Stomach smooth muscle (tissue), 2 donors: ENCODE data around the gene LZTS3.

Experiments
- H3K27ac ChIP-seq: one replicate; pipeline ENCODE4 v1.7.0; 2013; ENCODE audit warnings: mild to moderate bottlenecking, low read length, inconsistent platforms
- H3K27me3 ChIP-seq, 2 donors: one replicate each; pipeline ENCODE4 v1.7.0; 2013; ENCODE audit warnings: low read length in 2 of 2; ENCODE audit not compliant: insufficient read depth in 2 of 2, control insufficient read depth in 1 of 2
- H3K36me3 ChIP-seq, 2 donors: one replicate each; pipeline ENCODE4 v1.7.0; 2013; ENCODE audit warnings: low read length in 2 of 2; ENCODE audit not compliant: control insufficient read depth in 2 of 2, insufficient read depth in 2 of 2
- H3K4me1 ChIP-seq: one replicate; pipeline ENCODE4 v1.7.0; 2013; ENCODE audit warnings: low read length; ENCODE audit not compliant: control insufficient read depth, insufficient read depth
- H3K4me3 ChIP-seq, 2 donors: one replicate each; pipeline ENCODE4 v1.7.0; 2013; ENCODE audit warnings: low read length in 2 of 2
- H3K9ac ChIP-seq, 2 donors: one replicate each; pipeline ENCODE4 v1.7.0; 2013; ENCODE audit warnings: low read length in 2 of 2, mild to moderate bottlenecking in 1 of 2
- H3K9me3 ChIP-seq, 2 donors: one replicate each; pipeline ENCODE4 v1.7.0; 2013; ENCODE audit warnings: low read length in 2 of 2; ENCODE audit not compliant: control insufficient read depth in 2 of 2
- donor health status: healthy.
- donor health status: Pancreatic carcinoma.

LZTS3 gene

GRCh38 chr20:3174442-3175261, 1.3 kb upstream of the LZTS3 start:
- no peak overlapping the region for H3K27ac ChIP-seq
- H3K36me3 ChIP-seq: no peaks in the 10 kb centered on the region
- H3K9me3 ChIP-seq: no peaks in the 10 kb centered on the region
- peaks cover 16% of the 10 kb centered on the region for H3K4me1 ChIP-seq
- H3K4me3 ChIP-seq: peak overlapping the region; percentile 74 to 93
- peak overlapping the region; percentile 32 to 78 for H3K9ac ChIP-seq
- peaks cover 0 to 3% of the 10 kb centered on the region in 2 donors for H3K27me3 ChIP-seq

- H3K9ac ChIP-seq: peak overlapping the region; percentile 32 to 78
Observed at GRCh38 chr20:3173610-3174441, 477 bp upstream of the LZTS3 start.

GRCh38 chr20:3172126-3172932, 1.0 kb downstream of the LZTS3 start:
- H3K4me3 ChIP-seq: peak overlapping the region; percentile 49 to 93
- peaks cover 0 to 6% of the 10 kb centered on the region in 2 donors for H3K27me3 ChIP-seq
- peaks cover 16% of the 10 kb centered on the region for H3K4me1 ChIP-seq
- H3K36me3 ChIP-seq: no peaks in the 10 kb centered on the region
- H3K27ac ChIP-seq: no peak overlapping the region
- peak overlapping the region in 1 of 2 donors; percentile 21 for H3K9ac ChIP-seq
- H3K9me3 ChIP-seq: no peaks in the 10 kb centered on the region

More at GRCh38 chr20:3173610-3174441, 477 bp upstream of the LZTS3 start:
- H3K27me3 ChIP-seq: peaks cover 0 to 3% of the 10 kb centered on the region in 2 donors
- peaks cover 16% of the 10 kb centered on the region for H3K4me1 ChIP-seq
- H3K27ac ChIP-seq: peak overlapping the region; percentile 46
- H3K9me3 ChIP-seq: no peaks in the 10 kb centered on the region
- H3K4me3 ChIP-seq: peak overlapping the region; percentile 74 to 93
- H3K36me3 ChIP-seq: no peaks in the 10 kb centered on the region

- Histone ChIP-seq H3K4me3 (no peak overlapping the region), H3K4me1 (peaks cover 16% of the 10 kb centered on the region), H3K9me3 (no peaks in the 10 kb centered on the region), H3K9ac (no peak overlapping the region), H3K36me3 (no peaks in the 10 kb centered on the region), H3K27ac (no peak overlapping the region), H3K27me3 (peaks cover 0 to 6% of the 10 kb centered on the region in 2 donors)
Observed at GRCh38 chr20:3171391-3172125, 1.8 kb downstream of the LZTS3 start.

- no peak overlapping the region for H3K27ac ChIP-seq
- H3K4me3 ChIP-seq: no peak overlapping the region
Observed at GRCh38 chr20:3168829-3169590, 4.3 kb downstream of the LZTS3 start.

GRCh38 chr20:3168079-3168828, 5.1 kb downstream of the LZTS3 start:
- Histone ChIP-seq H3K27me3 (peaks cover 0 to 4% of the 10 kb centered on the region in 2 donors), H3K4me1 (peaks cover 9% of the 10 kb centered on the region), H3K36me3 (no peaks in the 10 kb centered on the region), H3K9me3 (no peaks in the 10 kb centered on the region), H3K27ac (no peak overlapping the region), H3K4me3 (no peak overlapping the region), H3K9ac (no peak overlapping the region)

More at GRCh38 chr20:3168829-3169590, 4.3 kb downstream of the LZTS3 start:
- Histone ChIP-seq H3K9ac (no peak overlapping the region), H3K4me1 (peaks cover 12% of the 10 kb centered on the region), H3K9me3 (no peaks in the 10 kb centered on the region), H3K36me3 (no peaks in the 10 kb centered on the region), H3K27me3 (peaks cover 0 to 4% of the 10 kb centered on the region in 2 donors)

- Histone ChIP-seq H3K27me3 (peaks cover 0 to 4% of the 10 kb centered on the region in 2 donors), H3K9ac (no peak overlapping the region), H3K27ac (no peak overlapping the region), H3K4me1 (peaks cover 4% of the 10 kb centered on the region), H3K4me3 (no peak overlapping the region), H3K36me3 (no peaks in the 10 kb centered on the region), H3K9me3 (no peaks in the 10 kb centered on the region)
Observed at GRCh38 chr20:3167738-3168078, 5.6 kb downstream of the LZTS3 start.

- no peak overlapping the region for H3K9ac ChIP-seq
- H3K4me1 ChIP-seq: no peaks in the 10 kb centered on the region
- no peaks in the 10 kb centered on the region for H3K9me3 ChIP-seq
- H3K36me3 ChIP-seq: no peaks in the 10 kb centered on the region
- no peak overlapping the region for H3K27ac ChIP-seq
- H3K27me3 ChIP-seq: peaks cover 0 to 4% of the 10 kb centered on the region in 2 donors
- H3K4me3 ChIP-seq: no peak overlapping the region
Observed at GRCh38 chr20:3166913-3167342, 6.4 kb downstream of the LZTS3 start.

- no peaks in the 10 kb centered on the region for H3K4me1 ChIP-seq
- no peaks in the 10 kb centered on the region for H3K36me3 ChIP-seq
- no peak overlapping the region for H3K27ac ChIP-seq
- H3K9me3 ChIP-seq: no peaks in the 10 kb centered on the region
- H3K4me3 ChIP-seq: no peak overlapping the region
- H3K27me3 ChIP-seq: peaks cover 0 to 4% of the 10 kb centered on the region in 2 donors
- H3K9ac ChIP-seq: no peak overlapping the region
Observed at GRCh38 chr20:3166338-3166912, 6.9 kb downstream of the LZTS3 start.
